Measurements from ENCODE around the gene FRMD8. TPM values are rescaled to one million over a fixed set of nuclear protein-coding genes. Genes with fewer than 3 reads are reported as not detected.

The FRMD8 gene
- total RNA-seq, 1 experiment from 2014 or later: 68.3 TPM

GRCh38 chr11:65390099-65390941, 3.9 kb downstream of the FRMD8 start:
- BruUV-seq (replicated peaks): no TSS peak
- H3K4me2 ChIP-seq (ENCODE audit: low read length): 0 out of 2 replicates have a peak overlapping the region, but pooled peaks have one; percentile 99
- H3F3A ChIP-seq (ENCODE audit: low read length, unreplicated experiment): no peaks in the 10 kb centered on the region
- intact Hi-C loops (cut with micrococcal nuclease): no loop called here
- H3K4me1 ChIP-seq (ENCODE audit: insufficient read depth, low read length): peaks cover 22% of the 10 kb centered on the region
- H3K9me3 ChIP-seq (ENCODE audit: low read length): no peaks in the 10 kb centered on the region
- H3K27me3 ChIP-seq (ENCODE audit: low read length): no peaks in the 10 kb centered on the region
- no peak overlapping the region for H3K27ac ChIP-seq (ENCODE audit: low read length)
- TF ChIP-seq EZH2phosphoT487 (IDR thresholded peaks at IDR 0.05; ENCODE audit: borderline replicate concordance, low read length) (no peak), EZH2 (IDR thresholded peaks at IDR 0.05; ENCODE audit: low read length, unreplicated experiment) (no peak), CTCF (conservative IDR thresholded peaks at IDR 0.05; ENCODE audit: low read depth, low read length) (no peak)
- H3K9me2 ChIP-seq (replicated peaks; ENCODE audit: low read length): no peaks in the 10 kb centered on the region
- H3K36me3 ChIP-seq (ENCODE audit: low read depth, low read length): peaks cover 7% of the 10 kb centered on the region; the same call in 1 of the 2 replicates
- ChIA-PET CTCF (no interaction called here), POLR2A (ENCODE audit: unreplicated experiment) (no interaction called here)
- H3K79me2 ChIP-seq (ENCODE audit: low read length): peaks cover 46% of the 10 kb centered on the region
- ATAC-seq (no peak), DNase-seq (no peak)
- no peak overlapping the region for H2AFZ ChIP-seq (ENCODE audit: low read length)
- H3K9ac ChIP-seq (ENCODE audit: low read length): no peak overlapping the region
- H4K20me1 ChIP-seq (ENCODE audit: low read length): peaks cover 6% of the 10 kb centered on the region; the same call in 1 of the 2 replicates
- no peak overlapping the region for H3K4me3 ChIP-seq (ENCODE audit: low read length)

GRCh38 chr11:65390996-65391395, 4.6 kb downstream of the FRMD8 start:
- Histone ChIP-seq H3K4me1 (ENCODE audit: insufficient read depth, low read length) (peaks cover 18% of the 10 kb centered on the region), H3K27me3 (ENCODE audit: low read length) (no peaks in the 10 kb centered on the region), H3K4me3 (ENCODE audit: low read length) (no peak overlapping the region), H2AFZ (ENCODE audit: low read length) (no peak overlapping the region), H3K4me2 (ENCODE audit: low read length) (no peak overlapping the region), H3K79me2 (ENCODE audit: low read length) (peaks cover 46% of the 10 kb centered on the region), H3K9me3 (ENCODE audit: low read length) (no peaks in the 10 kb centered on the region), H3F3A (ENCODE audit: low read length, unreplicated experiment) (no peaks in the 10 kb centered on the region), H3K9me2 (replicated peaks; ENCODE audit: low read length) (no peaks in the 10 kb centered on the region), H3K27ac (ENCODE audit: low read length) (no peak overlapping the region), H3K36me3 (ENCODE audit: low read depth, low read length) (peaks cover 7% of the 10 kb centered on the region; the same call in 1 of the 2 replicates), H4K20me1 (ENCODE audit: low read length) (peaks cover 6% of the 10 kb centered on the region; the same call in 1 of the 2 replicates), H3K9ac (ENCODE audit: low read length) (no peak overlapping the region)
- ATAC-seq (no peak), DNase-seq (no peak)
- BruUV-seq (replicated peaks): no TSS peak
- TF ChIP-seq CTCF (conservative IDR thresholded peaks at IDR 0.05; ENCODE audit: low read depth, low read length) (no peak), EZH2 (IDR thresholded peaks at IDR 0.05; ENCODE audit: low read length, unreplicated experiment) (no peak), EZH2phosphoT487 (IDR thresholded peaks at IDR 0.05; ENCODE audit: borderline replicate concordance, low read length) (no peak)
- ChIA-PET POLR2A (ENCODE audit: unreplicated experiment) (no interaction called here), CTCF (interaction anchor here (0.5 kb wide), 2 partner anchors 38 to 58 kb away, joined by 4 to 5 read pairs; no protein-coding TSS in a partner anchor)
- intact Hi-C loops (cut with micrococcal nuclease): no loop called here
